Naive B cell (primary cell): ENCODE results near the gene SLC22A31. TPM values are rescaled to one million over a fixed set of nuclear protein-coding genes. Genes with fewer than 3 reads are reported as not detected.
"Not testable (repeated sequence)": the region's sequence is repeated elsewhere in the genome, so short reads cannot be mapped to it uniquely, and the experiment has no call there.

Experiments
- ATAC-seq, 2 donors: fragments of 150-1000 bp; cut with Tn5 transposase; 2 replicates each; pipeline ENCODE4 v1.10.0; 2021; ENCODE audit warnings: low read depth in 2 of 2, mild to moderate bottlenecking in 2 of 2, moderate library complexity in 2 of 2
- DNase-seq: peaks from one replicate; pipeline ENCODE4 v3.0.0; 2022
- H3K27ac Mint-ChIP-seq, 6 donors: one replicate each; pipeline ENCODE4 v1.8.0; 2020 to 2022; ENCODE audit warnings: mild to moderate bottlenecking in 6 of 6, mixed read lengths in 6 of 6, moderate library complexity in 5 of 6, inconsistent platforms in 2 of 6
- H3K27me3 Mint-ChIP-seq, 3 donors: one replicate each; pipeline ENCODE4 v1.8.0; 2021 to 2022; ENCODE audit warnings: mixed read lengths in 3 of 3, mild to moderate bottlenecking in 1 of 3
- H3K36me3 Mint-ChIP-seq, 2 donors: one replicate each; pipeline ENCODE4 v1.8.0; 2020 to 2022; ENCODE audit warnings: mixed read lengths in 2 of 2, inconsistent platforms in 1 of 2, mild to moderate bottlenecking in 1 of 2
- H3K4me1 Mint-ChIP-seq, 3 donors: one replicate each; pipeline ENCODE4 v1.8.0; 2020 to 2022; ENCODE audit warnings: mixed read lengths in 3 of 3, inconsistent platforms in 1 of 3, mild to moderate bottlenecking in 1 of 3, moderate library complexity in 1 of 3
- H3K4me3 Mint-ChIP-seq, 8 donors: one replicate each; pipeline ENCODE4 v1.8.0; 2020 to 2022; ENCODE audit warnings: mild to moderate bottlenecking in 8 of 8, mixed read lengths in 8 of 8, moderate library complexity in 8 of 8, inconsistent platforms in 2 of 8
- H3K9me3 Mint-ChIP-seq, 7 donors: one replicate each; pipeline ENCODE4 v1.8.0; 2020 to 2022; ENCODE audit warnings: mixed read lengths in 7 of 7, mild to moderate bottlenecking in 5 of 7, inconsistent platforms in 2 of 7, moderate library complexity in 1 of 7
- polyA plus RNA-seq, 6 donors: library from polyadenylated mRNA; unstranded; fragments of 300-500 nt; fragmentation: Illumina TruSeq; gene quantifications; one replicate each; pipeline ENCODE4 v1.2.3, GENCODE V29; 2021; ENCODE audit warnings: low read depth in 6 of 6

Gene SLC22A31
- polyA plus RNA-seq, 6 donors from 2014 or later: not detected

- Mint-ChIP-seq H3K9me3 (no peaks in the 10 kb centered on the region), H3K4me1 (peaks cover 0 to 4% (median 0%) of the 10 kb centered on the region in 3 donors), H3K36me3 (no peaks in the 10 kb centered on the region), H3K27me3 (peaks cover 0 to 34% (median 14%) of the 10 kb centered on the region in 3 donors), H3K4me3 (peak overlapping the region in 1 of 8 donors; percentile 28), H3K27ac (peak overlapping the region in 1 of 6 donors; percentile 76)
- ATAC-seq (no peak), DNase-seq (no peak)
Measured at GRCh38 chr16:89194340-89195311, 5.7 kb downstream of the SLC22A31 start.

- DNase-seq (no peak), ATAC-seq (no peak)
- Mint-ChIP-seq H3K4me3 (peak overlapping the region in 2 of 8 donors; percentile 15 to 48), H3K36me3 (no peaks in the 10 kb centered on the region), H3K4me1 (peaks cover 0 to 4% (median 0%) of the 10 kb centered on the region in 3 donors), H3K27me3 (peaks cover 0 to 25% (median 14%) of the 10 kb centered on the region in 3 donors), H3K27ac (no peak overlapping the region), H3K9me3 (no peaks in the 10 kb centered on the region)
Measured at GRCh38 chr16:89193576-89194293, 6.6 kb downstream of the SLC22A31 start.

GRCh38 chr16:89192956-89193575 is 7.3 kb downstream of the SLC22A31 start:
- DNase-seq: no peak
- peak overlapping the region in 1 of 8 donors; percentile 48 for H3K4me3 Mint-ChIP-seq

GRCh38 chr16:89192186-89192955 is 8.0 kb downstream of the SLC22A31 start:
- H3K27me3 Mint-ChIP-seq: peaks cover 0 to 14% (median 5%) of the 10 kb centered on the region in 3 donors
- H3K27ac Mint-ChIP-seq, H3K36me3 Mint-ChIP-seq: not testable (repeated sequence)

More at GRCh38 chr16:89192956-89193575, 7.3 kb downstream of the SLC22A31 start:
- Mint-ChIP-seq H3K4me1 (peaks cover 0 to 4% (median 0%) of the 10 kb centered on the region in 3 donors), H3K9me3 (no peaks in the 10 kb centered on the region), H3K36me3 (no peaks in the 10 kb centered on the region), H3K27me3 (peaks cover 0 to 21% (median 12%) of the 10 kb centered on the region in 3 donors), H3K27ac (no peak overlapping the region)
- peak in 1 of 2 donors; percentile 10 for ATAC-seq

GRCh38 chr16:89191901-89192185 is 8.5 kb downstream of the SLC22A31 start:
- DNase-seq (no peak), ATAC-seq (no peak)
- no peak overlapping the region for H3K4me3 Mint-ChIP-seq
- peaks cover 0 to 6% (median 0%) of the 10 kb centered on the region in 7 donors for H3K9me3 Mint-ChIP-seq
- peaks cover 0 to 6% (median 5%) of the 10 kb centered on the region in 3 donors for H3K4me1 Mint-ChIP-seq
- no peak overlapping the region for H3K27ac Mint-ChIP-seq
- peaks cover 0 to 9% (median 0%) of the 10 kb centered on the region in 3 donors for H3K27me3 Mint-ChIP-seq
- H3K36me3 Mint-ChIP-seq: no peaks in the 10 kb centered on the region

More at GRCh38 chr16:89192186-89192955, 8.0 kb downstream of the SLC22A31 start:
- peak; percentile 40 to 50 for ATAC-seq
- H3K4me1 Mint-ChIP-seq, H3K9me3 Mint-ChIP-seq: not testable (repeated sequence)
- peak; percentile 64 for DNase-seq
- H3K4me3 Mint-ChIP-seq: peak overlapping the region in 1 of 8 donors; percentile 48

- ATAC-seq (no peak), DNase-seq (no peak)
- Mint-ChIP-seq H3K4me1 (peaks cover 0 to 6% (median 5%) of the 10 kb centered on the region in 3 donors), H3K4me3 (peak overlapping the region in 7 of 8 donors; percentile 13 to 63 (median 35)), H3K27ac (peak overlapping the region in 1 of 6 donors; percentile 57), H3K9me3 (peaks cover 0 to 6% (median 0%) of the 10 kb centered on the region in 7 donors), H3K36me3 (no peaks in the 10 kb centered on the region), H3K27me3 (peaks cover 0 to 5% (median 0%) of the 10 kb centered on the region in 3 donors)
Measured at GRCh38 chr16:89191033-89191900, 9.1 kb downstream of the SLC22A31 start.

- ATAC-seq: no peak
- peaks cover 0 to 6% (median 5%) of the 10 kb centered on the region in 3 donors for H3K4me1 Mint-ChIP-seq
Measured at GRCh38 chr16:89190150-89190958, 10.0 kb downstream of the SLC22A31 start.

GRCh38 chr16:89189358-89190025 is 10.8 kb downstream of the SLC22A31 start:
- DNase-seq: no peak
- H3K27ac Mint-ChIP-seq: peak overlapping the region in 2 of 6 donors; percentile 83

More at GRCh38 chr16:89190150-89190958, 10.0 kb downstream of the SLC22A31 start:
- no peaks in the 10 kb centered on the region for H3K27me3 Mint-ChIP-seq
- no peaks in the 10 kb centered on the region for H3K36me3 Mint-ChIP-seq
- H3K4me3 Mint-ChIP-seq: peak overlapping the region in 1 of 8 donors; percentile 20
- peaks cover 0 to 6% (median 0%) of the 10 kb centered on the region in 7 donors for H3K9me3 Mint-ChIP-seq
- peak overlapping the region in 1 of 6 donors; percentile 57 for H3K27ac Mint-ChIP-seq
- no peak for DNase-seq

GRCh38 chr16:89188471-89189357 is 11.6 kb downstream of the SLC22A31 start:
- H3K9me3 Mint-ChIP-seq, ATAC-seq, DNase-seq, H3K4me3 Mint-ChIP-seq, H3K27me3 Mint-ChIP-seq, H3K36me3 Mint-ChIP-seq, H3K4me1 Mint-ChIP-seq: not testable (repeated sequence)
- peak overlapping the region in 2 of 6 donors; percentile 83 for H3K27ac Mint-ChIP-seq

More at GRCh38 chr16:89189358-89190025, 10.8 kb downstream of the SLC22A31 start:
- no peaks in the 10 kb centered on the region for H3K27me3 Mint-ChIP-seq
- peaks cover 0 to 6% (median 0%) of the 10 kb centered on the region in 7 donors for H3K9me3 Mint-ChIP-seq
- ATAC-seq: no peak
- no peaks in the 10 kb centered on the region for H3K36me3 Mint-ChIP-seq
- peaks cover 0 to 6% (median 5%) of the 10 kb centered on the region in 3 donors for H3K4me1 Mint-ChIP-seq
- H3K4me3 Mint-ChIP-seq: peak overlapping the region in 3 of 8 donors; percentile 7 to 57 (median 8)
